PC-9 (cell line): ENCODE results near the gene ZMYM2. TPM values are rescaled to one million over a fixed set of nuclear protein-coding genes. Genes with fewer than 3 reads are reported as not detected.

Source experiments
- BruUV-seq: library from RNA; stranded (reverse); fragments of 400-500 nt; replicated peaks from 2 replicates; lab custom pipeline; 2021; lab: Mats Ljungman, UMichigan
- CTCF ChIA-PET: fragments of 300-600 bp; sonication (Branson Sonifier 250); formaldehyde crosslinking; loops from one replicate; lab custom pipeline; 2022; ENCODE audit warnings: antibody characterized with exemption; lab: Charles Lee
- POLR2A ChIA-PET: fragments of 300-600 bp; sonication (Branson Sonifier 250); formaldehyde crosslinking; loops from one replicate; lab custom pipeline; 2022; ENCODE audit warnings: antibody characterized with exemption; ENCODE audit not compliant: unreplicated experiment; lab: Charles Lee
- DNase-seq, 2 experiments: peaks; one replicate each; pipeline versions ENCODE4 v3.0.0 to v3.0.0-alpha.2; 2015 to 2022; ENCODE audit warnings: mixed read lengths in 1 of 2
- H2AFZ ChIP-seq: fragments of 200-600 bp; sonication (generic); 2 replicates; pipeline ENCODE4 v1.8.1; 2017; ENCODE audit warnings: antibody characterized with exemption
- H3F3A ChIP-seq: fragments of 200-600 bp; sonication (generic); 2 replicates; pipeline ENCODE4 v1.8.1; 2017; ENCODE audit warnings: antibody characterized with exemption, mild to moderate bottlenecking, low read depth; ENCODE audit not compliant: insufficient read depth
- H3K27ac ChIP-seq: fragments of 200-600 bp; sonication (generic); 2 replicates; pipeline ENCODE4 v1.6.1; 2016; ENCODE audit warnings: mixed run types
- H3K27me3 ChIP-seq: fragments of 200-600 bp; sonication (generic); 2 replicates; pipeline ENCODE4 v1.6.1; 2016; ENCODE audit warnings: low read depth, mixed run types; ENCODE audit not compliant: insufficient read depth
- H3K36me3 ChIP-seq: fragments of 200-600 bp; sonication (generic); 2 replicates; pipeline ENCODE4 v1.6.1; 2016; ENCODE audit warnings: low read depth, mixed run types
- H3K4me1 ChIP-seq: fragments of 200-600 bp; sonication (generic); replicated peaks from 2 replicates; pipeline ENCODE4 v1.6.1; 2016; ENCODE audit warnings: mixed run types; ENCODE audit not compliant: insufficient read depth
- H3K4me2 ChIP-seq: fragments of 200-600 bp; sonication (generic); 2 replicates; pipeline ENCODE4 v1.6.1; 2017; ENCODE audit warnings: mixed run types
- H3K4me3 ChIP-seq: fragments of 200-600 bp; sonication (generic); 2 replicates; pipeline ENCODE4 v1.6.1; 2016; ENCODE audit warnings: mixed run types
- H3K79me2 ChIP-seq: fragments of 200-600 bp; sonication (generic); 2 replicates; pipeline ENCODE4 v1.6.1; 2017; ENCODE audit warnings: low read depth, mixed run types
- H3K9me2 ChIP-seq: fragments of 200-600 bp; sonication (generic); 2 replicates; pipeline ENCODE4 v1.8.1; 2017; ENCODE audit warnings: mild to moderate bottlenecking; ENCODE audit not compliant: insufficient read depth
- H3K9me3 ChIP-seq: fragments of 200-600 bp; sonication (generic); 2 replicates; pipeline ENCODE4 v1.8.1; 2016; ENCODE audit warnings: low read depth; ENCODE audit not compliant: insufficient read depth
- H4K20me1 ChIP-seq: fragments of 200-600 bp; sonication (generic); 2 replicates; pipeline ENCODE4 v1.8.1; 2017; ENCODE audit not compliant: insufficient read depth
- EZH2 ChIP-seq: fragments of 200-600 bp; sonication (generic); IDR thresholded peaks from 2 replicates; pipeline ENCODE4 v1.8.0; 2017; ENCODE audit warnings: antibody characterized with exemption, low read depth
- intact Hi-C: fragments of 100-400 bp; cut with micrococcal nuclease; formaldehyde crosslinking; loops from one replicate; pipeline ENCODE4 v1.10.0; 2022; ENCODE audit not compliant: unreplicated experiment
- total RNA-seq: library from RNA; stranded (reverse); gene quantifications from 2 replicates; pipeline ENCODE4 v1.2.3, GENCODE V29; 2021
- TF ChIP-seq, protein P1 (sequence below): fragments of 200-600 bp; sonication (generic); conservative IDR thresholded peaks from 2 replicates; pipeline ENCODE4 v1.6.1; 2017; ENCODE audit warnings: mixed run types, antibody characterized with exemption, mild to moderate bottlenecking, moderate library complexity

Gene ZMYM2
- total RNA-seq, 1 experiment from 2014 or later, result 55.1 TPM

DNA sequence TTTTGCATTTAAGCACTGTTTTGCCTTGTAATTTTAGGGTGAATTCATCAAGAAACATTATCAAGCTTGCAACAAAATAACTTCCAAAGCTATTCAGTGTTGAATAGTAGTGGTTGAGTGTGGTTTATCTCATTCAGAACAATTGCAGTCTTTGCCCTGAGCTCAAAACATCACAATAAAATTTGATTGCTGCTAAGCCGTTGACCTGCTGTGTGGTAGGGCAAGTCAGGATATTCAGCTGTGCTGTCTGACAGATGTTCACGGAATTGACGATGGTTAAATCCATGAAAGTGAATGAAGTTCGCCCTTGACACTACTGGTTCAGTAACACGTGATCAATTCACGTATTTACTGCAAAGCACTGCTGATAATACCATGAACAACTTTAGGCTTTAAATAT, 135.4 kb downstream of the ZMYM2 start:
- CTCF ChIA-PET, result no interaction called here
- TF ChIP-seq, protein P1, sequence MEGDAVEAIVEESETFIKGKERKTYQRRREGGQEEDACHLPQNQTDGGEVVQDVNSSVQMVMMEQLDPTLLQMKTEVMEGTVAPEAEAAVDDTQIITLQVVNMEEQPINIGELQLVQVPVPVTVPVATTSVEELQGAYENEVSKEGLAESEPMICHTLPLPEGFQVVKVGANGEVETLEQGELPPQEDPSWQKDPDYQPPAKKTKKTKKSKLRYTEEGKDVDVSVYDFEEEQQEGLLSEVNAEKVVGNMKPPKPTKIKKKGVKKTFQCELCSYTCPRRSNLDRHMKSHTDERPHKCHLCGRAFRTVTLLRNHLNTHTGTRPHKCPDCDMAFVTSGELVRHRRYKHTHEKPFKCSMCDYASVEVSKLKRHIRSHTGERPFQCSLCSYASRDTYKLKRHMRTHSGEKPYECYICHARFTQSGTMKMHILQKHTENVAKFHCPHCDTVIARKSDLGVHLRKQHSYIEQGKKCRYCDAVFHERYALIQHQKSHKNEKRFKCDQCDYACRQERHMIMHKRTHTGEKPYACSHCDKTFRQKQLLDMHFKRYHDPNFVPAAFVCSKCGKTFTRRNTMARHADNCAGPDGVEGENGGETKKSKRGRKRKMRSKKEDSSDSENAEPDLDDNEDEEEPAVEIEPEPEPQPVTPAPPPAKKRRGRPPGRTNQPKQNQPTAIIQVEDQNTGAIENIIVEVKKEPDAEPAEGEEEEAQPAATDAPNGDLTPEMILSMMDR, result no peak
- TF ChIP-seq EZH2, result no peak

DNA sequence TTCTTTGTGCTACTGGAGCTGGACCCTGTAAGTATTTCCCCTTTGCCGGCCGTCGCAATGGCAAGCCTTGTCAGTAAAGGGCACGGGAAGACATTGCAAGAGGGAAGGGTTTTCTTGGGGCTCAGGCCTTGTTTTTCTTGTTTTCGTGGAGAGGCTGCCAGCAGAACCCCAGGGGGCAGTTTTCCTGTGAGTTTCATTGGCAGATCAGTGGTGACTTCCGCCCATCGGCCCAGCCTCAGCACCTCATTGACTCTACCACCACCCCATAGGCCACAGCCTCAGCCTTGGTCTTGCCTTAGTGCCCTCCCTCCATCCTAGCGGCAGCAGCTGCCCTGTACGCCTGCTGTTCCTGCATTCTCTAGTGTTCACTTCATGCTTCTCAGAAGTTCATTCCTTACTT, 140.8 kb downstream of the ZMYM2 start:
- Histone ChIP-seq H3K4me3 (no peak overlapping the region), H3K9me2 (no peaks in the 10 kb centered on the region), H3K9me3 (no peaks in the 10 kb centered on the region), H3K27ac (no peak overlapping the region), H3K4me2 (no peak overlapping the region), H3K4me1 (0 out of 2 replicates have a peak, but pooled peaks cover 5% of the 10 kb centered on the region), H3K27me3 (no peaks in the 10 kb centered on the region), H4K20me1 (no peaks in the 10 kb centered on the region), H3K36me3 (no peaks in the 10 kb centered on the region), H3K79me2 (no peaks in the 10 kb centered on the region), H2AFZ (no peak overlapping the region), H3F3A (no peaks in the 10 kb centered on the region)
- intact Hi-C loops, result no loop called here
- BruUV-seq, result no TSS peak
- ChIA-PET POLR2A (no interaction called here), CTCF (interaction anchor here (0.5 kb wide), 1 partner anchor 62 kb away, joined by 3 read pairs; no protein-coding TSS in a partner anchor)
- TF ChIP-seq, protein P1, result no peak
- no peak for TF ChIP-seq EZH2
- DNase-seq, result no peak

More for the DNA sequence above, 135.4 kb downstream of the ZMYM2 start:
- Histone ChIP-seq H3F3A (peaks cover 6% of the 10 kb centered on the region; the same call in 1 of the 2 replicates), H3K27me3 (no peaks in the 10 kb centered on the region), H4K20me1 (no peaks in the 10 kb centered on the region), H3K4me2 (no peak overlapping the region), H3K27ac (no peak overlapping the region), H3K36me3 (no peaks in the 10 kb centered on the region), H3K4me3 (no peak overlapping the region), H3K4me1 (no peaks in the 10 kb centered on the region), H3K9me3 (no peaks in the 10 kb centered on the region), H3K79me2 (no peaks in the 10 kb centered on the region), H3K9me2 (no peaks in the 10 kb centered on the region), H2AFZ (no peak overlapping the region)
- POLR2A ChIA-PET, result no interaction called here
- DNase-seq, result no peak
- intact Hi-C loops, result no loop called here
- BruUV-seq, result no TSS peak

DNA sequence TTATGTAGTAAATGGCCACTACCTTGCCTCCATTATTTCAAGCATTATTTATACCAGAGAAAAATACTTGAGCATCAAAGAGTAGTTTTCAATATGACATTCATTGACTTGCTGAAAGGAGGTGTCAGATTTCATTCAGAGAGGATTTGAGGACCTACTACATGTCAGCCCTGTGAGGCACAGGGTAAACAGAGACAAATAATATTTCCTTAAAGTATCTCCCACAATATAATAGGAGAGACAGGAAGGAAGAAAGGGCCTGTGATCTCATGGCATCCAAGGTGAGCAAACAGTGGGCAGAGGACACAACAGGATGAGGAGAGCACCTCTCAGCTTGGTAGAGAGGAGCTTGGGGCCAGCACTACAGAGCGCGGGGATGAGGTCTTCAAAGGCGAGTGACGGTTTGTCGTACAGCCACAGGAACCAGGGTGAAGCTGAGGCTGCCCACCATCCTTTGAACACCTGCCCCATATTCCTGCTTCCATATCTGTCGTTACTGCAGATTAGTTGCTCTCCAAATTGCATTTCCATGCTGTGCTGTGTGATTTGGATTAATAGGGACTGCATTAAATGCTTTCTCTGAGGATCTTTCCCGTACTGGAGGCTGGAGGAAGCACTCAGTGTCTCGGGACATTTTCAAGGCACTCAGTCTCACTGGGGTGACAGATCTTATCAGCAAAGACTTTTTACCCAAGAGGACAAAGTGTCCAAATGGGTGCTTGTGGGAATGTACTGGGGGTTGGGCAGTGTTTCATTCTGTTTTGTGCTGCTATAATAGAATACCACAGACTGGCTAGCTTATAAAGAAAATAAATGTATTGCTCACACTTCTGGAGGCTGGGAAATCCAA, 143.2 kb downstream of the ZMYM2 start:
- Histone ChIP-seq H3K9me3 (no peaks in the 10 kb centered on the region), H3K4me3 (no peak overlapping the region), H3K27ac (no peak overlapping the region), H3K27me3 (no peaks in the 10 kb centered on the region), H3K36me3 (no peaks in the 10 kb centered on the region), H3K4me2 (no peak overlapping the region), H3K9me2 (no peaks in the 10 kb centered on the region), H3K79me2 (no peaks in the 10 kb centered on the region), H2AFZ (no peak overlapping the region), H3F3A (no peaks in the 10 kb centered on the region), H3K4me1 (0 out of 2 replicates have a peak, but pooled peaks cover 5% of the 10 kb centered on the region), H4K20me1 (no peaks in the 10 kb centered on the region)
- intact Hi-C loops, result no loop called here
- ChIA-PET CTCF (no interaction called here), POLR2A (no interaction called here)
- no peak for TF ChIP-seq EZH2
- TF ChIP-seq, protein P1, result no peak
- DNase-seq, result no peak
- BruUV-seq, result no TSS peak
